Measurements from ENCODE around the gene TMEM192. TPM values are rescaled to one million over a fixed set of nuclear protein-coding genes. Genes with fewer than 3 reads are reported as not detected.

The TMEM192 gene
- total and polyA plus RNA-seq, 2 of the 4 experiments (the other 2 are of a cell fraction): 7.7 to 17.2 TPM

DNA sequence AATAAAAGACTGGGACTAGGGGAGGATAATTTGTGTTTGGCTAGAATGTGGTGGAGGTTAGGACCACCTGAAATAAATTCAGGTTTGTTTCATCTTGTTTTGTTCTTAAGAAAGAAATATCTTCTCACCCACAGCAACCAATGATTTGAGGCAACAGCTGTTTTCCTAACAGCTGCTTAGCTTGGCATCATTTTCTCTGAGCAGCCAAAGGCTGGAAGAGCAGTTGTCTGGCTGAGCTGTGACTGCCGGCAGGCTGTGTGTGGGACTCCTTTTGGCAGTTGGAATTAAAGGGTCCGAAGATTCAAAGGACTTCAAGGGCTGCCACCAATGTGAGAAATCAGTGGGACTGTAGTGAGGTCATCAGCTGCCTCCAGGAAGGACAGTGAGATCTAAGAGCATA lies 54.0 kb downstream of the TMEM192 start:
- ChIA-PET CTCF (interaction anchor here (0.8 kb wide), 1 partner anchor 95 kb away, joined by 3 read pairs; no protein-coding TSS in a partner anchor), POLR2A (ENCODE audit: unreplicated experiment) (no interaction called here)
- H3K27me3 ChIP-seq (ENCODE audit: control insufficient read depth, insufficient read depth, low read length): no peaks in the 10 kb centered on the region; the same call in 1 of the 2 replicates
- H3K18ac ChIP-seq (ENCODE audit: low read depth, low read length): no peak overlapping the region
- H3K27ac ChIP-seq (ENCODE audit: insufficient read depth, low read length): no peak overlapping the region
- BruUV-seq (replicated peaks): no TSS peak
- DNase-seq (no peak), ATAC-seq (ENCODE audit: low read depth) (no peak)
- no peak overlapping the region for H2BK15ac ChIP-seq (ENCODE audit: low read depth, low read length)
- H3K4ac ChIP-seq (ENCODE audit: low read depth, low read length): no peak overlapping the region
- no peak overlapping the region for H2BK5ac ChIP-seq (ENCODE audit: low read depth, low read length, poor library complexity, severe bottlenecking)
- H3K56ac ChIP-seq (ENCODE audit: extremely low read depth, insufficient read depth, low read length): no peak overlapping the region
- H3K4me3 ChIP-seq (ENCODE audit: insufficient read depth, low read depth, low read length): no peak overlapping the region
- no peak overlapping the region for H2BK20ac ChIP-seq (ENCODE audit: low read depth, low read length)
- no peak overlapping the region for H3K23ac ChIP-seq (ENCODE audit: low read depth, low read length)
- H2AFZ ChIP-seq (replicated peaks; ENCODE audit: low read length, poor library complexity): no peak overlapping the region
- no peak overlapping the region for H2AK5ac ChIP-seq (ENCODE audit: low read depth, low read length)
- no peak overlapping the region for H3K14ac ChIP-seq (replicated peaks; ENCODE audit: low read depth, low read length)
- WGBS, 2 experiments (ENCODE audit: extremely low coverage in 2 of 2, insufficient read length in 1 of 2): 20% methylated on average over 1 of the region's 2 CpGs; no CpG with 5 or more reads in 1 of the 2 experiments
- intact Hi-C loops (cut with micrococcal nuclease) (no loop called here), in situ Hi-C loops (cut with MboI; ENCODE audit: low sequenced_read_pairs) (no loop called here), dilution Hi-C loops (cut with HindIII; ENCODE audit: low sequenced_read_pairs, unreplicated experiment) (no loop called here)
- H4K5ac ChIP-seq (ENCODE audit: low read depth, low read length): no peak overlapping the region
- no peak overlapping the region for H4K91ac ChIP-seq (ENCODE audit: insufficient read depth, low read depth, low read length)
- H3K36me3 ChIP-seq (ENCODE audit: control insufficient read depth, insufficient read depth, low read length): no peaks in the 10 kb centered on the region
- H3K4me2 ChIP-seq (ENCODE audit: low read depth, low read length): no peak overlapping the region
- no peak overlapping the region for H2AK9ac ChIP-seq (replicated peaks; ENCODE audit: low read depth, low read length, poor library complexity)
- no peaks in the 10 kb centered on the region for H3K4me1 ChIP-seq (ENCODE audit: control insufficient read depth, insufficient read depth, low read length)
- H2BK120ac ChIP-seq (ENCODE audit: low read depth, low read length): no peak overlapping the region
- no peaks in the 10 kb centered on the region for H3K9me1 ChIP-seq (ENCODE audit: insufficient read depth, low read length)
- no peak overlapping the region for H3K9ac ChIP-seq (ENCODE audit: low read depth, low read length)
- TF ChIP-seq, protein P1, sequence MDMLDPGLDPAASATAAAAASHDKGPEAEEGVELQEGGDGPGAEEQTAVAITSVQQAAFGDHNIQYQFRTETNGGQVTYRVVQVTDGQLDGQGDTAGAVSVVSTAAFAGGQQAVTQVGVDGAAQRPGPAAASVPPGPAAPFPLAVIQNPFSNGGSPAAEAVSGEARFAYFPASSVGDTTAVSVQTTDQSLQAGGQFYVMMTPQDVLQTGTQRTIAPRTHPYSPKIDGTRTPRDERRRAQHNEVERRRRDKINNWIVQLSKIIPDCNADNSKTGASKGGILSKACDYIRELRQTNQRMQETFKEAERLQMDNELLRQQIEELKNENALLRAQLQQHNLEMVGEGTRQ (IDR thresholded peaks at IDR 0.05; ENCODE audit: low read depth, low read length): no peak
- TF ChIP-seq RFX5 (IDR thresholded peaks at IDR 0.05; ENCODE audit: low read depth, low read length) (no peak), SMC3 (IDR thresholded peaks at IDR 0.05; ENCODE audit: low read depth, low read length) (no peak), CHD1 (IDR thresholded peaks at IDR 0.05; ENCODE audit: low read depth, low read length) (no peak), MXI1 (IDR thresholded peaks at IDR 0.05; ENCODE audit: borderline replicate concordance, low read depth, low read length) (no peak), RCOR1 (IDR thresholded peaks at IDR 0.05; ENCODE audit: insufficient replicate concordance, low read length) (no peak), FOS (IDR thresholded peaks at IDR 0.05; ENCODE audit: low read depth, low read length) (no peak), BHLHE40 (IDR thresholded peaks at IDR 0.05; ENCODE audit: low read depth, low read length) (no peak), RAD21 (IDR thresholded peaks at IDR 0.05; ENCODE audit: low read length) (no peak), CEBPB (IDR thresholded peaks at IDR 0.05; ENCODE audit: low read depth, low read length) (no peak), POLR2A (IDR thresholded peaks at IDR 0.05; ENCODE audit: low read depth, low read length) (no peak)
- TF ChIP-seq, protein P2, sequence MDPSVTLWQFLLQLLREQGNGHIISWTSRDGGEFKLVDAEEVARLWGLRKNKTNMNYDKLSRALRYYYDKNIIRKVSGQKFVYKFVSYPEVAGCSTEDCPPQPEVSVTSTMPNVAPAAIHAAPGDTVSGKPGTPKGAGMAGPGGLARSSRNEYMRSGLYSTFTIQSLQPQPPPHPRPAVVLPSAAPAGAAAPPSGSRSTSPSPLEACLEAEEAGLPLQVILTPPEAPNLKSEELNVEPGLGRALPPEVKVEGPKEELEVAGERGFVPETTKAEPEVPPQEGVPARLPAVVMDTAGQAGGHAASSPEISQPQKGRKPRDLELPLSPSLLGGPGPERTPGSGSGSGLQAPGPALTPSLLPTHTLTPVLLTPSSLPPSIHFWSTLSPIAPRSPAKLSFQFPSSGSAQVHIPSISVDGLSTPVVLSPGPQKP (IDR thresholded peaks at IDR 0.05; ENCODE audit: borderline replicate concordance, low read depth, low read length): no peak
- TF ChIP-seq, protein P3, sequence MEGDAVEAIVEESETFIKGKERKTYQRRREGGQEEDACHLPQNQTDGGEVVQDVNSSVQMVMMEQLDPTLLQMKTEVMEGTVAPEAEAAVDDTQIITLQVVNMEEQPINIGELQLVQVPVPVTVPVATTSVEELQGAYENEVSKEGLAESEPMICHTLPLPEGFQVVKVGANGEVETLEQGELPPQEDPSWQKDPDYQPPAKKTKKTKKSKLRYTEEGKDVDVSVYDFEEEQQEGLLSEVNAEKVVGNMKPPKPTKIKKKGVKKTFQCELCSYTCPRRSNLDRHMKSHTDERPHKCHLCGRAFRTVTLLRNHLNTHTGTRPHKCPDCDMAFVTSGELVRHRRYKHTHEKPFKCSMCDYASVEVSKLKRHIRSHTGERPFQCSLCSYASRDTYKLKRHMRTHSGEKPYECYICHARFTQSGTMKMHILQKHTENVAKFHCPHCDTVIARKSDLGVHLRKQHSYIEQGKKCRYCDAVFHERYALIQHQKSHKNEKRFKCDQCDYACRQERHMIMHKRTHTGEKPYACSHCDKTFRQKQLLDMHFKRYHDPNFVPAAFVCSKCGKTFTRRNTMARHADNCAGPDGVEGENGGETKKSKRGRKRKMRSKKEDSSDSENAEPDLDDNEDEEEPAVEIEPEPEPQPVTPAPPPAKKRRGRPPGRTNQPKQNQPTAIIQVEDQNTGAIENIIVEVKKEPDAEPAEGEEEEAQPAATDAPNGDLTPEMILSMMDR (conservative IDR thresholded peaks at IDR 0.05; ENCODE audit: low read depth, low read length): no peak
- H4K20me1 ChIP-seq (ENCODE audit: insufficient read depth, low read length): no peaks in the 10 kb centered on the region
- H4K8ac ChIP-seq (ENCODE audit: low read depth in 2 of 2, low read length in 2 of 2): no peak overlapping the region
- no peaks in the 10 kb centered on the region for H3K9me3 ChIP-seq (ENCODE audit: control insufficient read depth, insufficient read depth, low read length)
- H3K79me1 ChIP-seq (ENCODE audit: low read depth in 1 of 2, low read length in 2 of 2): no peaks in the 10 kb centered on the region

All from IMR-90 (cell line).